ENCODE results near the gene NUFIP1.

- TF ChIP-seq CTCF (IDR thresholded peaks at IDR 0.05) (no peak), EP300 (IDR thresholded peaks at IDR 0.05) (no peak)
Observed at GRCh38 chr13:45024847-45025246, 35.6 kb upstream of the NUFIP1 start.
